RKO (cell line): ENCODE results near the gene PDZD4.

Experiments
- DNase-seq: peaks from one replicate; pipeline ENCODE4 v3.0.0-alpha.2; 2016; ENCODE audit warnings: low spot score

The PDZD4 gene

GRCh38 chrX:153829799-153830639 is at the start of gene PDZD4:
PDZD4 (minus strand) TSS chrX:153830544; CDS start chrX:153830298, 246 bp downstream.
- DNase-seq: no peak

- DNase-seq: no peak
Measured at GRCh38 chrX:153879741-153880439, 49.5 kb upstream of the PDZD4 start.

- no peak for DNase-seq
Measured at GRCh38 chrX:153878969-153879653, 48.8 kb upstream of the PDZD4 start.

GRCh38 chrX:153878345-153878744 is 48.0 kb upstream of the PDZD4 start:
- DNase-seq: no peak

- DNase-seq: no peak
Measured at GRCh38 chrX:153877571-153878261, 47.4 kb upstream of the PDZD4 start.

GRCh38 chrX:153876112-153876491 is 45.8 kb upstream of the PDZD4 start:
- no peak for DNase-seq

GRCh38 chrX:153875391-153876111 is 45.2 kb upstream of the PDZD4 start:
- DNase-seq: peak; percentile 45

GRCh38 chrX:153874366-153875125 is 44.2 kb upstream of the PDZD4 start:
- no peak for DNase-seq

GRCh38 chrX:153874085-153874365 is 43.7 kb upstream of the PDZD4 start:
- DNase-seq: no peak

- DNase-seq: no peak
Measured at GRCh38 chrX:153873282-153874084, 43.1 kb upstream of the PDZD4 start.

- no peak for DNase-seq
Measured at GRCh38 chrX:153871946-153872878, 41.9 kb upstream of the PDZD4 start.

- DNase-seq: no peak
Measured at GRCh38 chrX:153871451-153871850, 41.1 kb upstream of the PDZD4 start.

- no peak for DNase-seq
Measured at GRCh38 chrX:153870791-153871360, 40.5 kb upstream of the PDZD4 start.

- DNase-seq: no peak
Measured at GRCh38 chrX:153870288-153870690, 39.9 kb upstream of the PDZD4 start.

GRCh38 chrX:153869473-153870287 is 39.3 kb upstream of the PDZD4 start:
- DNase-seq: no peak

- no peak for DNase-seq
Measured at GRCh38 chrX:153868576-153869472, 38.5 kb upstream of the PDZD4 start.

GRCh38 chrX:153867671-153868070 is 37.3 kb upstream of the PDZD4 start:
- DNase-seq: no peak
